HG03025 (cell line): ENCODE results near the gene CD163L1.

Experiments
- ATAC-seq: cut with Tn5 transposase; IDR thresholded peaks from one replicate; pipeline ENCODE4 v1.9.1; 2021; ENCODE audit warnings: mild to moderate bottlenecking, moderate library complexity; ENCODE audit not compliant: unreplicated experiment, low FRiP score

Gene CD163L1

DNA sequence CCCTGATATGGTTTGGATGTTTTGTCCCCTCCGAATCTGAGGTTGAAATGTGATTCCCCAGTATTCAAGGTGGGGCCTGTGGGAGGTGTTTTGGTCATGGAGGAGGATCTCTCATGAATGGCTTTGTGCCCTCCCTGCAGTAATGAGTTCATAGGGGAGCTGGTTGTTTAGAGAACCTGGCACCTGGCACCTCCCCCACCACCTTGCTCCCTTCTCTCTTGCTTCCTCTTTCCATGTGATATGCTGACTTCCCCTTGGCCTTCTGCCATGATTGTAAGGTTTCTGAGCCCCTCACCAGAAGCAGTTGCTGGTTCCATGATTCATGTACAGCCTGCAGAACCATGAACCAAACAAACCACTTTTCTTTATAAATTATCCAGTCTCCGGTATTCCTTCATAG lies 32.6 kb downstream of the CD163L1 start:
- no peak for ATAC-seq

DNA sequence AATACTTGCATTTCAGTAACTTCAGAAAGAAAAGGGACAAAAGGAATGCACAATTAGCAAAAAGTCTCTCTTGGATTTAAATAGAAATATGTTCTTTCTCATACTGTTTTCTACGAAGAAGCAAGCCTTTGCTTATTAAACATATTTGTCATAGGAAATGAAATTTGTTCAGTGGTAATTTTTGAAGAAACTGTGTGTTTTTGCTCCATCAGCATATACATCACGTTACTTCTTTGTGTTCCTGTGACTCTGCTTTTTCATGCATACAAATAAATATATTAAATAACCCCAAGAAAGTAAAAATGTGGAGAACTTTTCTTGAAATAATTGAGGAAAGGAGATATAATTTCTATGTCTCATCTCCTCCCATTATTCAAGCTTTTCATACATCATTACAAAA lies 39.7 kb downstream of the CD163L1 start:
- no peak for ATAC-seq

DNA sequence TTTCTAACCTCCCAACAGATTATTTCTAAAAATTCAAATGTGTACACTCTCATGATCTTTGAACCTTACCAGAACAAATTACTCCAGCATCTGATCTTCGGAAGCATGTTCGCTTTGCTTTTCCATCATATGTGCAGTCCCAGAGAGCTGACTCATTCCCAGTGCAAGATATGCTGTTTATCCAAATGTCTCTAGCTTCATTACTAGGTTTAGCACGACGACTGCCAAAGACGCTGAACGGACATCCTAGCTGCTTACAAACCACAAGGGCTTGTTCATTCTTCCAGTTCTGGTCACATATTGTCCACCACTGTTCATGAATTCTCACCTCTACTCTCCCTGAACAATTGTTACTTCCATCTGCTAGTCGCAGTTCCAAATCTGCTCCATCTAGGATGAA lies 40.5 kb downstream of the CD163L1 start:
- no peak for ATAC-seq

DNA sequence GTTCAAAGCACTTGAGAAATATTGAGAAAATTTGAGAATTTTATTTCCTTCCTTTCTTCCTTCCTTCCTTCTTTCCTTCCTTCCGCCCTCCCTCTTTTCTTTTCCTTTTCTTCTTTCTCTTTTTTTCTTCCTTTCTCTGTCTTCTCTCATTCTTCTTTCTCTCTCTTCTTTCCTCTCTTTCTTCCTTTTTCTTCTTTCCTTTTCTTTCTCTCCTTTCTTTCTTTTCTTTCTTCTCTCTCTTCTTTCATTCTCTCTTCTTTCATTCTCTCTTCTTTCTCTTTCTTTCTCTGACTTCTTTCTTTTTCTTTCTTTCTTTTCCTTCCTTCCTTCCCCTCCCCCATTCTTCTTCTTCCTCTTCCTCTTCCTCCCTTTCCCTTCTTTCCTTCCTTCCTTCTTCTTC lies 44.9 kb downstream of the CD163L1 start:
- ATAC-seq: no peak

DNA sequence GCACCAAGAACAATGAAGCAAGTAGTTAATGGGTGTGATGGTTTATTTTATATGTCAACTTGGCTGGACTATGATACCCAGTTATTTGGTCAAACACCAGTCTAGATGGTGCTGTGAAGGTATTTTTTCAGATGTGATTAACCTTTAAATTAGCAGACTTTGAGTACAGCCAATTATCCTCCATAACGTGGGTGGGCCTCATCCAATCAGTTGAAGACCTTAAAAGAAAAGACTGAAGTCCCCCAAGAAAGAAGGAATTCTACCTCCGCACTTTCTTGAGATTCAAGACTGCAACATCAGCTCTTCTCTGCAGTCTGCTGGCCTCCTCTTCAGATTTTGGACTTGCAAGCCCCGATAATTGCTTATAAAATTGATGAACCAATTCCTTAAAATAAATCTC lies 47.5 kb downstream of the CD163L1 start:
- ATAC-seq: no peak

DNA sequence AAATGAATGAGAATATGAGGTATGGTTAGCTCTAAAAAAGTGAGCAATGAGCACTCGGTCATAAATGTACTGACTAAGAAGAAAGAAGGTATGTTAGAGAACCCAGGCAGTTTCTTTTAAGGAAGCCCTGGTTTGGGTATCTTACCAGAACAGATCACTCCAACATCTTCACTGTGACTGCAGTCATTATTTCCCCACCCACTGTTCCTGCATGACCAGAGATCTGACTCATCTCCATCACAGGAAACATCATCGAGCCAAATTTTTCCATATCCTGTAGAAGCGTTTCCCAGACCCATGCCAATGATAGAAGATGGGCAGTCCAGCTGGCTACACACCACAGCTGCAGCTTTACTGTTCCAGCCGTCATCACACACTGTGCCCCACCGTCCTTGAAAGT lies 48.0 kb downstream of the CD163L1 start:
- ATAC-seq: no peak

DNA sequence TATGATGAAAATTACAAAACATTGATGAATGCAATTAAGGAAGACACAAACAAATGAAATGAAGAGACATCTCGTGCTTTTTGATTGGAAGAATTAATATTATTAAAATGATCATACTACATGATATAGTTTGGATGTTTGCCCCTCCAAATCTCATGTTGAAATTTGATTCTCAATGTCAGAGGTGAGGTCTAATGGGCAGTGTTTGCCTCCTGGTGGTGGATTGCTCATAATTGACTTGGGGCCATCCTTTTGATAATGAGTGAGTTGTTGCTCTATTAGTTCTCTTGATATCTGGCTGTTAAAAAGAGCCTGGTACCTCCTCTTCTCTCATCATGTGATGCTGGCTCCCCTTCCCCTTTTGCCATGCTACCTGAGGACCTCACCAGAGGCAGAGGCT lies 56.7 kb downstream of the CD163L1 start:
- ATAC-seq: no peak

DNA sequence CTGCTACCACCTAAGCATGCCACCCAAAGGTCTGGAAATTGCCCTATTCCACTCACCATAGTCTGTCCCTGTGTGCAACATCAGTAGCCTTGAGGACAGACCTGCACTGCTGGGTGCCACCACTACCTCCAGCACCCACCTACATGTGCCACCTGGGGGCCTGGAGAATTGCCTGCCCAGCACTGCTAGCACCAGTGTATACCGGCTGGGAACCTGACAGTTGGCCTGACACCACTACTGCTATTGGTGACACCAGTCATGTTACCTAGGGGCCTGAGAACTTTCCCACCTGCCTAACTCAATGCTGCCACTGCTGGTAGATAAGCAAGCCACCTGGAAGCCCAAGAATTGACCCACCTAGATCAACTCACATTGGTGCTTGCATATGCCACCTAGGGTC lies 60.8 kb downstream of the CD163L1 start:
- ATAC-seq: no peak

DNA sequence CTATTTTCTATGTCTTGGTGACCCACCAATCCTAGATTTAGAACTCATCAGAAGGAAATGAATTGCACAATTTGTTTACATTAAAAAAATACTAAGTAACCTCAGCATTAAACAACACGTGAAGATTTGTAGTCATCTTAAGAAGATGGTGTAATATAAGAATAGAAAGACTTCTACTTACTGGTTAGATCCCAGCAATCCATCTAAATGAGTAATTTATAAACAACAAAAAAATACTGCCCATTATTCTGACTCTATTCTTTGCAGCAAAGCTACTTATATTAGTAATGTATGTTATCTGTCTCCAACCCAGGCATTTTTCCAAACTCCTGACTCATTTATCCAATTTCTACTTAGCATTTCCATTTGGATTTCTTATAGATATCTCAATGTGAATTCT lies 67.8 kb downstream of the CD163L1 start:
- no peak for ATAC-seq

DNA sequence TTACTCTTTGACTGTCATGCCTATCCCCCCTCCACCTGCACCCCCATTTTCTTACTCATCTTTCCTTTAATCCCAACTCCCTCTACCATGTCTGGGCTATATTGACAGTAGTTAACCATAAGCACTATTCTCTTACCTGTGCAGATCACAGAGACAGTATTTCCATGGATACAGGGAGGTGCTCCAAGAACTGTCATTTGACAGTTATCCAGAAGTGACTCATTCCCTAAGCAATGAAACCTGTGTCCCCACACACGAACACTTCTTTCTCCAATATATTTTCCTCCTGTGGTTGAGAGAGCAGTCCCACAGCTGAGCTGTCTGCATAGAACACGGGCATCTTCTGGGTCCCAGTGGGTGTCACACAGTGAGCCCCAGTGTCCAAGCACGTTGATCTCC lies 68.8 kb downstream of the CD163L1 start:
- ATAC-seq: no peak

DNA sequence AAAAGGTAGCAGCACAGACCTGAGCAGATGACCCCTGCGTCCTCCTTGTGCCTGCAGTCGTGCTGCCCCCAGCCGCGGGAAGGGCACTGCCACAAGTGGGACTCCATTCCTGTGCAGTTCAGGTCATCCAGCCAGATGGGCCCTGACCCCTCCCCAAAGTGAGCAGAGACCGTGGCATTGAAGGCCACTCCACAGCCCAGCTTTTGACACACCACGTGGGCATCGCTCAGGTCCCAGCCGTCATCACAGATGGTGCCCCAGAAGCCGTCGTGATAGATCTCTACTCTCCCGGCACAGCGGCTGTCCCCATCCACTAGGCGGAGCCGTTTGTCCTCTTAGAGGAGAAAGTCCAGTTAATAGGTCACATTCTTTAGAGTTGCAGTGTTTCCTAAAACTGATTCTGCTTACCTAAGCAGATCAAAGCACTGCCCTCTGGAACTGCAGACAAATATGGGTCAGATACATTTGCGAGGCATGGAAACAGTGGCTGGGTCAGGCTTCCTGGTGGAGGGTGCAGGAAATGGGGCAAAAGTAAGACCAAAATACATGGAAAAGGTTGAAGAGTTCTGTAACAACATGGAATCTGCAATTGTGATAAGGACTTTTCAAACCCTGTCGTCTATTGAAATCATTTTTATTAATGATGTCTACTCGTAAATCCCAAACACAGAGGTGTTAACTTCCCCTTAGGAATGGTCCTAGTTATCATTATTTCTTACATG lies 69.4 kb downstream of the CD163L1 start:
- no peak for ATAC-seq

DNA sequence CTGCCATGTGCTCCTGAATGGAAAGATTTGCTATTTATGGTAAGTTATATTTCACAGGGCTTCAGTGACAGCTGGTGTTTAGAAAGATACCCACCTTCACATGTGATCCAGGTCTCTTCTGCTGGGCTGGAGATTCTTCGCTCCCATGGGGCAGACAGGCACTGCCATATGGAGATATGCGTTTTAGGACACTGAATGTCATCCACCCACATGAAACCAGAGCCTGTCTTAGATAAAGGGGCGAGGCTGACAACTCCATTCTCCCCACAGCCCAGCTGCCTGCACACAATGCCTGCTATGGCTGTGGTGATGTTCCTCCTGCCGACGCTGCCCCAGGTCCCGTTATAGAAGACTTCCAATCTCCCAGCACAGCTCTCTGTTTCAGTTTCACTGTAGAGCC lies 70.7 kb downstream of the CD163L1 start:
- no peak for ATAC-seq

DNA sequence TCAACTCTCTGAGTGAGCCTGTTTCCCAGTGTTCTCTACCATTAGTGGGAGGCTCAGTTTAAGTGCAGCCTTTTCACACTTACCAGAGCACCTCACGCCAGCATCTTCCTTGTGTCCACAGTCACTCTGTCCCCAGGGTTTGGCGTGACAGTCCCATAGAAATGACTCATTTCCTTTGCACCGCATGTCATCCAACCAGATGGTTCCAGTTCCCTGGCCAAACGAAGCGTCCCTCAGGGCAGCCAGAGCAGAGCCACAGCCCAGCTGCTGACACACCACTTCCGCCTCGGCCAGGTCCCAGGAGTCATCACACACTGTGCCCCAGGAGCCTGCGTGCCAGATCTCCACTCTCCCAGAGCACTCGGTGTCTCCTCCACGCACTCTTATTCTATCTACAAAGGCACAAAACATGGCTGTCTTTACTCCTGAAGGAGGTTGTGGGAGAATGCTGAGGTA lies 74.7 kb downstream of the CD163L1 start:
- peak; percentile 91 for ATAC-seq

DNA sequence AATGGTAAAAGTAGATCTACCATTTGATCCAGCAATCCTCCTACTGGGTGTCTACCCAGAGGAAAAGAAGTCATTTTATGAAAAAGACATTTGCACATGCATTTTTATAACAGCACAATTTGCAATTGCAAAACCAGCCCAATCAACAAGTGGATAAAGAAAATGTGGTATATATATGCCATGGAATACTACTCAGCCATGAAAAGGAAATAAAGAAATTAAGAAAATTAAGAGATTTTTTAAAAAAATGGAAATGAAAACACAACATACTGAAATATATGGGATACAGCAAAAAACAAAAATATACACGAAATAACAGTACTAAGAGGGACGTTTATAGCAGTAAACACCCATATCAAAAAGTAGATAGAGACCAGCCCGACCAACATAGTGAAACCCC lies 81.2 kb downstream of the CD163L1 start:
- ATAC-seq: no peak

DNA sequence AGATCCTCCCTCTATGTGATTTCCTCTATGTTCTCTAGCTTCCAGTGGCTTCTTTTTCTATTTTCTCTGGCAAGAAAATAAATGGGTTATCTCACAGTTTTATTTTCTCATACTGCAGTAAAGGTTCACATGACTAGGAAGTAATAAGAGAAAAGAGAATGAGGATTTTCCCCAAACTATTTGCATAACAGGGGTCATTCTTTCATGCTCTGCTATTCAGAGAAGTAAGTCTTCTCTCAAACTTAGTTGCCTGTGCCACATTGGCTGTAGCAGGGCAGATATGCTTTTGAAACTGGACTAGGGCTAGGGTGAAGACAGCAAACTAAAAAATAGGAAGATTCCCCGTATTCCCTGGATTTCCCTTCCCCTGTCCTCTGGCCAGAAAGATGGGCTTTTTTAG lies 82.7 kb downstream of the CD163L1 start:
- ATAC-seq: no peak

DNA sequence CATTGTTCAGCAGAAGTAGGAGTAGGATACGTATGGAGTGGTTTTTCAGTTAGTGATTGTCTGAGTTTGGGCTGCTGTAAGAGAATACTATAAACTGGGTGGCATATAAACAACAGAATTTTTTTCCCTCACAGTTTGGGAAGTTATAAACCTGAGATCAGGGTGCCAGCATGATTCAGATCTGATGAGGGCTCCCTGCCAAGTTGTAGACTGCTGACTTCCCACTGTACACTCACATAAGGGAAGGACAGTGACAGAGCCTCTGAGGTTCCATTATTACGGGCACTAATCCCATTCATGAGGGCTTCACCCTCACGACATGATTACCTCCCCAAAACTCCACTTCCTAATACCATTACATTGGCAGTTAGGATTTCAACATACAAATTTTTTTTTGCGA lies 89.4 kb downstream of the CD163L1 start:
- ATAC-seq: no peak

DNA sequence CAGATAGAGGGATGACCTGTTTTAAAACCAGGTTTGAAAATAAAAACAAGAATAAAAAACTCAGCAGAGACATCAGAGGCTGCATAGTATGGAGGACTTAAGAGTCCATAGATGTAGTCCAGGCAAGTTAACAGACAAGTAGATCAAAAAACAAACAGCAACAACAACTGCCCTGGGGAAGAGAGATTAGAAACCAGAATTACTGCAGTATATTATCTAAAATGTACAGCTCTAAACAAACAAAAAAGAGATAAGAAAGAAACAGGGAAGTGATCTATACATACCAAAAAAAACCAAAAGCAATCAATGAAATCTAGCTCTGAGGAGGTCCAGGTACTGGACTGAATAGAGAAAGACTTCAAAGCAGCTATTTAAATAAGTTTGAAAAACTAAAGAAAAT lies 91.3 kb downstream of the CD163L1 start:
- ATAC-seq: no peak

DNA sequence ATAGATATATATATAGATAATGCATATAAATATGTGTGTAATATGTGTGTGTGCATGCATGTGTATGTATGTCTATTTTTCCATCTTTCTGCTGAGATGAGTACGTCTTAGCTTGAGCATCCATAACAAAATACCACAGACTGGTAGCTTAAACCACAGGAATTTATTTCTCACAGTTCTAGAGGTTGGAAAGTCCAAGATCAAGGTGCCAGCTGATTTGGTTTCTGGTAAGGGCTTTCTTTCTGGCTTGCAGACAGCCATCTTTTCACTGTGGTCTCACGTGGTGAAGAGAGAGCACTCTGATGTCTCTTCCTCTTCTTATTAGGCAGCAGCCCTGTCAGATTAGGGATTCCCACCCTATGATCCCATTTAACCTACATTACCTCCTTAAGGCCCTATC lies 92.8 kb downstream of the CD163L1 start:
- no peak for ATAC-seq

DNA sequence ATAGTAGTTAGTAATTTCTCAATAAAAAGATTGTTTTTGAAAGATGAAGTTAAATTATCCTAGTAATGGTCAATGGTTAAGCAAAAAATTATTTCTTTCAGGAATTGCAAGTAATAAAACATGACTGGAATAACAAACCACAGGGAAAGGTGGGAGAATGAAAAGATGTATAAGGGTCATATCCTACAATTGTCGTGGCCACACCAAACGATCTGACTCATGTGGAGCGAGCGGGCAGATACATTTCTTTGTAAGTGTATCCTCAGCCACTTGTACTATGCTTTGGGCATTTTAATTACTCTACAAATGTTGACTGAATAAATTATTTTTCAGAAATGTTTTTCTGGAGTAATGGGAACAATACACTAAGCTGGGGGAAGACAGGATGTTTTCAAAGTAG lies 94.5 kb downstream of the CD163L1 start:
- no peak for ATAC-seq

DNA sequence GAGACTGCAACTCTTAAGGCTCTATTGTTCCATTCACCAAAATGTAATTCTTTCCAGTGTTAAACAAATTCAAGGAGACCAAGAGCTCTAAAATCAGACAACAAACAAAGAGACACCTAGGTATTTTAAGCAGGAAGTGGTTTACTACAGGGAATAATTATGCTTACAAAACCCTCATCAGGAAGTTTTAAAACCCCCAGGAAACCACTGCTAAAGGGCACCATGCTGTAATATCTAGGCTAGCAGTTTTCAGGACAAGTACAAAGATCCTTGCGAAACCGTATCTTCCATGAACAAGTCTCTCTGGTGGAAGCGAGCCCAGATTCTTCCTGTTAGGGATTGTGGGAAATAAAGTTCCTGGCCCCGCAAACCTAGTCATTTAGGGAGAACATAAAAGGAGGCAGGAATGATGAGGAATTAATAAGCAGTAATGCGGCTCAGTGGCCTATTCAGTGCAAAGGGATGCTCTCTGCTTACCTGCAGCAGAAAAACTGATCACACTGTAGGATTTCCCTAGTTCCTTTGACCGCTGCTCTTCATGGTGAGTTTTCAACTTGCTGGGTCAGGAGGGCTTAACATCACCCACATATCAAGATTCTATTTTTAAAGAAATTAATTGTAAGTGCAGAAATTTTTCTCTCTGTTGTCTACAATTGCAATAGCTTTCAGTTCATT lies 97.3 kb downstream of the CD163L1 start:
- no peak for ATAC-seq

DNA sequence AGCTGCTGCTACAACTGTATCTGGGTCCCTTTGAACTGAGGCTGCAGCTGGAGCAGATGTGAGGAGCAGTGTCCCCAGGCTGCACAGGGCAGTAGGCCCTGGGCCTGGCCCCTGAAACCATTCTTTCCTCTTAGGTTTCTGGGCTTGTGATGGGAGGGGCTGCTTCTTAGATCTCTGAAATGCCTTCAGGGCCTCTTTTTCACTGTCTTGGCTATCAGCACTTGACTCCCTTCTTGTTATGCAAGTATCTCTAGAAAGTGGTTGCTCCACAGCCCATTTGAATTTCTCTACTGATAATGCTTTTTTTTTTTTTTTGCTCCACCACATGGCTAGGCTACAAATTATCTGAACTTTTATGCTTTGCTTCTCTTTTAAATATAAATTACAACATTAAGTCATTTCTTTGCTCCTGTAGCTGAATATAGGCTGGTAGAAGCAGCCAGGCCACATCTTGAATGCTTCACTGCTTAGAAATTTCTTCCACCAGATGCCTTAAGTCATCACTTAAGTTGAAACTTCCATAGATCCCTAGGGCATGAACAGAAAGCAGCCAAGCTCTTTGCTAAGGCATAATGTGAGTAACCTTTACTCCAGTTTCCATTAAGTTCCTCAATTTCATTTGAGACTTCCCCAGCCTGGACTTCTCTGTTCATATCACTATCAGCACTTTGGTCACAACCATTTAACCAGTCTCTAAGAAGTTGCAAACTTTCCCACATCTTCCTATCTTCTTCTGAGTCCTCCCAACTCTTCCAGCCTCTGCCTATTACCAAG lies 98.9 kb downstream of the CD163L1 start:
- no peak for ATAC-seq

DNA sequence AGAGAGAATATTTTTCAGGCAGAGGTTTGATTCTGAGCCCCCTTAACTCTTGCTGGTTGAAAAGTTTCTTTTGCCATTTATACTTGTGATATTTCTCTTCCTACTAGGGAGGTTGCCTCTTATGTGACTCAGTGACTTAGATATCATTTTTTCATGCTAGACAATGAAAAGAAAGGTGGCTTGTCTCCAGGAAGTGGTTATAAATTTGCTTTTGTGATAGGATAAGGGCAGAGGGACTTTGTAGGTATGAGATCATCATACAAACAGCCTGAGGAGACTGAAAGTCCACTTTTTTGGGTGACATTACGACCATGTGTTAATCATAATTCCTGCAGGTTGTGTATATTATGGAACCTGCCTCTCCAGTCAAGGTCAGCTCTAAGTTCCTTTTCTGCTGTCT lies 104.3 kb downstream of the CD163L1 start:
- ATAC-seq: no peak
